ENCODE measurements around the gene FAM107B. TPM values are rescaled to one million over a fixed set of nuclear protein-coding genes. Genes with fewer than 3 reads are reported as not detected.
A peak's percentile ranks its signal among the peaks of the same experiment; 100 is the strongest.

Gene FAM107B
- total and polyA plus RNA-seq, 10 of the 15 experiments (the other 5 are each of a cell fraction or from before 2014, with no cell fraction given) = 22.9 to 162 (median 86.6) TPM

GRCh38 chr10:14587540-14588083, 187.1 kb downstream of the FAM107B start:
- in situ Hi-C loops (cut with MboI) (no loop called here), intact Hi-C loops (cut with micrococcal nuclease; ENCODE audit: unreplicated experiment) (loop anchor here (5.0 kb wide), 1 partner anchor 60 kb away; no protein-coding TSS in a partner anchor)
- CTCF ChIA-PET = interaction anchor here (0.7 to 2.8 kb wide), 5 partner anchors 13 to 293 kb away, joined by 3 to 17 read pairs (median 4); no protein-coding TSS in a partner anchor
- Histone ChIP-seq H3K27ac (ENCODE audit: control insufficient read depth, insufficient read depth) (peak overlapping the region; percentile 64), H3K27me3 (replicated peaks in 1 of 2; ENCODE audit: control insufficient read depth in 2 of 2, insufficient read depth in 2 of 2, low read length in 1 of 2) (no peaks in the 10 kb centered on the region), H3K4me2 (ENCODE audit: control insufficient read depth, insufficient read depth) (peak overlapping the region; percentile 41), H3K36me3 (ENCODE audit: control insufficient read depth in 2 of 2, insufficient read depth in 2 of 2, low read length in 1 of 2) (peaks cover under 1 to 10% of the 10 kb centered on the region in 2 experiments; a peak in 3 of 4 replicates), H3K79me2 (ENCODE audit: control insufficient read depth, insufficient read depth, low read length) (peaks cover 68% of the 10 kb centered on the region), H3K9ac (ENCODE audit: control insufficient read depth, insufficient read depth, low read length) (peak overlapping the region; percentile 41), H4K20me1 (ENCODE audit: control insufficient read depth, insufficient read depth) (no peaks in the 10 kb centered on the region), H3K9me3 (replicated peaks; ENCODE audit: control insufficient read depth, insufficient read depth, low read length) (no peaks in the 10 kb centered on the region; the same call in 2 of the 3 replicates), H3K4me1 (ENCODE audit: control insufficient read depth, insufficient read depth, low read length) (peaks cover 60% of the 10 kb centered on the region), H3K4me3 (no peak overlapping the region), H2AFZ (ENCODE audit: control insufficient read depth, low read depth, low read length) (peak overlapping the region; percentile 36)
- RAD21 ChIA-PET (ENCODE audit: unreplicated experiment) = interaction anchor here (1.1 to 2.6 kb wide), 9 partner anchors 14 to 250 kb away, joined by 3 to 19 read pairs (median 4); partner anchors contain the start of genes CDNF, HSPA14 and MSANTD7
- TF ChIP-seq SMARCA5 (IDR thresholded peaks at IDR 0.05) (0 out of 2 replicates have a peak, but pooled peaks have one; percentile 28), ELK1 (IDR thresholded peaks at IDR 0.05; ENCODE audit: low read depth, low read length) (no peak)
- BruUV-seq (replicated peaks) = no TSS peak
- peak; percentile 1 for ATAC-seq
- no peak for DNase-seq (ENCODE audit: low read depth, low spot score)
- SMC1A ChIA-PET (ENCODE audit: uncharacterized antibody, unreplicated experiment) = interaction anchor here (0.6 to 3.0 kb wide), 18 partner anchors 10 to 339 kb away, joined by 3 to 19 read pairs (median 6); partner anchors contain the start of genes CDNF, HSPA14 and MSANTD7
- WGBS (ENCODE audit: insufficient coverage, insufficient replicate concordance, low lambda C conversion rate, missing lambda C conversion rate) = 0% methylated on average over 6 of the region's 6 CpGs
- POLR2A ChIA-PET = interaction anchor here (0.7 to 1.7 kb wide), 7 partner anchors 12 to 250 kb away, joined by 3 to 5 read pairs (median 3); no protein-coding TSS in a partner anchor
- no peak for FAIRE-seq

- ATAC-seq = no peak
- no TSS peak for BruUV-seq (replicated peaks)
- no peak overlapping the region for H3K27ac ChIP-seq (ENCODE audit: control insufficient read depth, insufficient read depth)
- peaks cover 0 to 8% of the 10 kb centered on the region in 2 experiments; a peak in 2 of 4 replicates for H3K36me3 ChIP-seq (ENCODE audit: control insufficient read depth in 2 of 2, insufficient read depth in 2 of 2, low read length in 1 of 2)
- SMC1A ChIA-PET (ENCODE audit: uncharacterized antibody, unreplicated experiment) = interaction anchor here (0.7 to 1.2 kb wide), 3 partner anchors 36 to 72 kb away, joined by 3 to 8 read pairs (median 4); no protein-coding TSS in a partner anchor
- DNase-seq (ENCODE audit: low read depth, low spot score) = no peak
- no peaks in the 10 kb centered on the region; the same call in 2 of the 3 replicates for H3K9me3 ChIP-seq (replicated peaks; ENCODE audit: control insufficient read depth, insufficient read depth, low read length)
- 98% methylated on average over 6 of the region's 6 CpGs for WGBS (ENCODE audit: insufficient coverage, insufficient replicate concordance, low lambda C conversion rate, missing lambda C conversion rate)
- H3K27me3 ChIP-seq (replicated peaks in 1 of 2; ENCODE audit: control insufficient read depth in 2 of 2, insufficient read depth in 2 of 2, low read length in 1 of 2) = no peaks in the 10 kb centered on the region
- TF ChIP-seq ATF7 (IDR thresholded peaks at IDR 0.05; ENCODE audit: low read depth) (0 out of 2 replicates have a peak, but pooled peaks have one; percentile 14), CREB1 (IDR thresholded peaks at IDR 0.05; ENCODE audit: low read depth) (no peak)
- CTCF ChIA-PET = no interaction called here
- no peak overlapping the region for H2AFZ ChIP-seq (ENCODE audit: control insufficient read depth, low read depth, low read length)
- peaks cover 72% of the 10 kb centered on the region for H3K79me2 ChIP-seq (ENCODE audit: control insufficient read depth, insufficient read depth, low read length)
- H3K4me3 ChIP-seq = no peak overlapping the region
- H3K4me1 ChIP-seq (ENCODE audit: control insufficient read depth, insufficient read depth, low read length) = peaks cover 60% of the 10 kb centered on the region
- no peak overlapping the region for H3K9ac ChIP-seq (ENCODE audit: control insufficient read depth, insufficient read depth, low read length)
- RAD21 ChIA-PET (ENCODE audit: unreplicated experiment) = interaction anchor here (1.1 to 1.2 kb wide), 2 partner anchors 154 to 251 kb away, joined by 3 to 4 read pairs; partner anchors contain the start of genes CDNF, HSPA14 and MSANTD7
- in situ Hi-C loops (cut with MboI) = no loop called here
- no peaks in the 10 kb centered on the region for H4K20me1 ChIP-seq (ENCODE audit: control insufficient read depth, insufficient read depth)
- intact Hi-C loops (cut with micrococcal nuclease; ENCODE audit: unreplicated experiment) = loop anchor here (5.0 kb wide), 1 partner anchor 60 kb away; no protein-coding TSS in a partner anchor
- H3K4me2 ChIP-seq (ENCODE audit: control insufficient read depth, insufficient read depth) = peak overlapping the region; percentile 29; the same call in 1 of the 2 replicates
- no peak for FAIRE-seq
- POLR2A ChIA-PET = interaction anchor here (0.5 to 1.5 kb wide), 2 partner anchors 13 to 16 kb away, joined by 3 to 5 read pairs; no protein-coding TSS in a partner anchor
These were observed 187.8 kb downstream of the FAM107B start for GRCh38 chr10:14586901-14587300.

All from GM12878 (cell line).